ENCODE results near the gene KIF25.

Gene KIF25

DNA sequence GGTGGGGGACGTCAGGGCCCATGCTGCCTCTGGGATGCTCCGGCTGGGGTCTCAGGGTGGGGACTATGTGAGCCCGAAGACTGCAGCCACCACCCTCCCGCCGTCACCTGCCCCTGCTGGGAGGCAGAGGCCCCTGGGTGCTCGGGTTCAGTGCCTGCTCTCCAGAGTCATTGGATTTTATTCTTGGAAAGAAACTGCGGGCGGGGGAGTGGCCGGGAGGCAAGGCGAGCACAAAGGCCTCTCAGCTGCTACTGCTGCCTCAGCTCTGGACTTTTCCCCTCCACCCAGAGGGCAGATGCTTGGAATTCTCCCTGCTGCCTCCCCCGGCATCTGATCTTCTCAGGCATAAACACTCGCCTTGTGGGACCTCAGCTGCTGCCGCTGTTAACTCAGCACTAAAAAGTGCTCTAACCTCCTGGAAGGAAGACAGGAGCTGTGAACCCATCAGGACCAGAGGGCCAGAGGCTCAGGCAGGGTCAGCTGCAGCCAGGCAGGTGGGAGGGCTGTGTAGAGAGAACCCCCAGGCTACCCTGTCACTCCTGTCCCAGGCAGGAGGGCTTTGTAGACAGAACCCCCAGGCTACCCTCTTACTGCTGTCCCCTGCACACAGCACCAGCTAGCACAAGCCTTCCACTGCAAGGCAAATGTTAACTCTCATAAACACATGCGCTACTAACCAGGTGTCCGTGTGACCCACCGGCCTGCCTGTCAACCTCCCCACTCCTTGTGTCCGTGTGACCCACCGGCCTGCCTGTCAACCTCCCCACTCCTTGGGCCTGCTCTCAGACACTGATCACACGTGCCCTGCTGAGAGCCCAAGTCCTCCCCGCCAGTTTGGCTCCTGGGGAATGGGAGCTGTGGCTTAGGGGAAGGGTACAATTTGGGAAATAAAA is 90.9 kb downstream of the KIF25 start:
- H3K9ac ChIP-seq (ENCODE audit: low read length) = no peak overlapping the region
- no peaks in the 10 kb centered on the region for H3K27me3 ChIP-seq (ENCODE audit: control insufficient read depth, insufficient read depth, low read length)
- H3K4me1 ChIP-seq (ENCODE audit: control insufficient read depth, insufficient read depth, low read length) = peaks cover 7% of the 10 kb centered on the region
- H3K9me3 ChIP-seq (ENCODE audit: control insufficient read depth, low read length) = no peaks in the 10 kb centered on the region
- H3K36me3 ChIP-seq (ENCODE audit: control insufficient read depth, insufficient read depth, low read length) = no peaks in the 10 kb centered on the region
- no peak overlapping the region for H3K4me3 ChIP-seq (ENCODE audit: low read length)

- Histone ChIP-seq H3K9me3 (ENCODE audit: control insufficient read depth, low read length) (no peaks in the 10 kb centered on the region), H3K4me3 (ENCODE audit: low read length) (no peak overlapping the region), H3K27me3 (ENCODE audit: control insufficient read depth, insufficient read depth, low read length) (no peaks in the 10 kb centered on the region), H3K4me1 (ENCODE audit: control insufficient read depth, insufficient read depth, low read length) (peaks cover 7% of the 10 kb centered on the region), H3K36me3 (ENCODE audit: control insufficient read depth, insufficient read depth, low read length) (no peaks in the 10 kb centered on the region), H3K9ac (ENCODE audit: low read length) (no peak overlapping the region)
These were observed 92.0 kb downstream of the KIF25 start for GRCh38 chr6:168089186-168090063.

- H3K4me3 ChIP-seq (ENCODE audit: low read length) = no peak overlapping the region
- no peaks in the 10 kb centered on the region for H3K36me3 ChIP-seq (ENCODE audit: control insufficient read depth, insufficient read depth, low read length)
- H3K9ac ChIP-seq (ENCODE audit: low read length) = no peak overlapping the region
- H3K4me1 ChIP-seq (ENCODE audit: control insufficient read depth, insufficient read depth, low read length) = peaks cover 7% of the 10 kb centered on the region
- H3K9me3 ChIP-seq (ENCODE audit: control insufficient read depth, low read length) = no peaks in the 10 kb centered on the region
- no peaks in the 10 kb centered on the region for H3K27me3 ChIP-seq (ENCODE audit: control insufficient read depth, insufficient read depth, low read length)
These were observed 92.7 kb downstream of the KIF25 start for GRCh38 chr6:168090064-168090690.

DNA sequence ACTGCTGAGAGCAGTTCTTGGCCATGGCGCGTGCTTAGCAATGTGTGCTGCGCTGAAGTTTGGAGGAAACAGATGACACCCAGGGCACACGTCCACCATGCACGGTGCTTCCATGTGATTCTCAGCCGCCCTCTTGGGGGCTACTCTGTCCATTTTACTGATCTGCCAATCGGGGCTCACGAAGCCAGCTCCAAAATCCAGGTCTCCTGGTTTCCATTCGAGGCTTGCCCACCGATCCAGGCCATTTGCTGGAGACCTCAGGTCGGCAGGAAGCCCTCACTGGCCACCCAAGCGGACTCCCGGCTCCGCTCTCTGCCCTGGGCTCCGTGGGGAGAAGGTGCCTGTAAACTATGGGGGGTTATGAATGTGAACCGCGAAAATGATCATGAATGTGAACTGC is 93.2 kb downstream of the KIF25 start:
- Histone ChIP-seq H3K4me1 (ENCODE audit: control insufficient read depth, insufficient read depth, low read length) (peaks cover 7% of the 10 kb centered on the region), H3K9me3 (ENCODE audit: control insufficient read depth, low read length) (no peaks in the 10 kb centered on the region), H3K36me3 (ENCODE audit: control insufficient read depth, insufficient read depth, low read length) (no peaks in the 10 kb centered on the region), H3K9ac (ENCODE audit: low read length) (no peak overlapping the region), H3K27me3 (ENCODE audit: control insufficient read depth, insufficient read depth, low read length) (no peaks in the 10 kb centered on the region), H3K4me3 (ENCODE audit: low read length) (no peak overlapping the region)

GRCh38 chr6:168091381-168092264 is 94.2 kb downstream of the KIF25 start:
- H3K27me3 ChIP-seq (ENCODE audit: control insufficient read depth, insufficient read depth, low read length) = no peaks in the 10 kb centered on the region
- H3K9me3 ChIP-seq (ENCODE audit: control insufficient read depth, low read length) = no peaks in the 10 kb centered on the region
- no peak overlapping the region for H3K9ac ChIP-seq (ENCODE audit: low read length)
- H3K4me1 ChIP-seq (ENCODE audit: control insufficient read depth, insufficient read depth, low read length) = peaks cover 7% of the 10 kb centered on the region
- H3K4me3 ChIP-seq (ENCODE audit: low read length) = no peak overlapping the region
- H3K36me3 ChIP-seq (ENCODE audit: control insufficient read depth, insufficient read depth, low read length) = no peaks in the 10 kb centered on the region

DNA sequence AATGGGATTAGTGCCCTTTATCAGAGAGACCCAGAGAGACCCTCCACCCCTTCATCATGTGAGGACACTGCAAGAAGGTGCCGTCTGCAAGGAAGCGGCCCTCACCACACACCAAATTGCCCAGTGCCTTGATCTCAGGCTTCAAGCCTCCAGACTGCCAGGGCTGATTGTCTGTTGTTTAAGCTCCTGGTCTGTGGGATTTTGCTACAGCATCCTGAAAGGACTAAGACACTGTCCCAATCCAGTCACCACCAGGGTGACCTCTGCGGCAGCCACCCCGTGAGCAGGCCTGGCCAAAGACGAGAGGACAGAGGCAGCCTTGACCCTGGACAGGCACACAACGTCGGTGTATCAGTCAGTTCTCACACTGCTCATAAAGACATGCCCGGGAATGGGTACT is 95.1 kb downstream of the KIF25 start:
- Histone ChIP-seq H3K4me3 (ENCODE audit: low read length) (no peak overlapping the region), H3K36me3 (ENCODE audit: control insufficient read depth, insufficient read depth, low read length) (no peaks in the 10 kb centered on the region), H3K4me1 (ENCODE audit: control insufficient read depth, insufficient read depth, low read length) (peaks cover 8% of the 10 kb centered on the region), H3K9ac (ENCODE audit: low read length) (no peak overlapping the region), H3K9me3 (ENCODE audit: control insufficient read depth, low read length) (no peaks in the 10 kb centered on the region), H3K27me3 (ENCODE audit: control insufficient read depth, insufficient read depth, low read length) (no peaks in the 10 kb centered on the region)

- no peaks in the 10 kb centered on the region for H3K9me3 ChIP-seq (ENCODE audit: control insufficient read depth, low read length)
- H3K27me3 ChIP-seq (ENCODE audit: control insufficient read depth, insufficient read depth, low read length) = no peaks in the 10 kb centered on the region
- no peaks in the 10 kb centered on the region for H3K36me3 ChIP-seq (ENCODE audit: control insufficient read depth, insufficient read depth, low read length)
- H3K4me3 ChIP-seq (ENCODE audit: low read length) = no peak overlapping the region
- H3K4me1 ChIP-seq (ENCODE audit: control insufficient read depth, insufficient read depth, low read length) = peaks cover 10% of the 10 kb centered on the region
- no peak overlapping the region for H3K9ac ChIP-seq (ENCODE audit: low read length)
These were observed 95.6 kb downstream of the KIF25 start for GRCh38 chr6:168093071-168093505.

DNA sequence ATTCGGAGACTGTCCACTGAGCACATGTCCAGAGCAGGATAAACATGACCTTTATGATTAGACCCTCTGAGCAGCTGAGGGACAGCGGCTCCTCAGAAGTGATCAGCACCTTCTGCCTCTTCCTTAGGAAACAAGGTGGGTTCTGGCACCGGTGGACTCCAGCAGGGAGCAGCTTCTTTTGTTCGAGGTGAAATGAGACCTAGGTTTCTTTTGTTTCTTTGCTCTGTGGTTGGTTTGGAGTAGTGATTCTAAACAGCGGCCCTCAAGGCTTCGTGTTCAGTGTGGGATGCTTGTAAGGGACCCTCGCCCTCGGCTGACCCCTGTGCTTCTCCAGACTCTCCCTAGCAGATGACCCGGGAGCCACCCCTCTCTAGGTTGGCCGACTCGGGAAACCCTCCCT is 96.2 kb downstream of the KIF25 start:
- Histone ChIP-seq H3K4me1 (ENCODE audit: control insufficient read depth, insufficient read depth, low read length) (peaks cover 12% of the 10 kb centered on the region), H3K9me3 (ENCODE audit: control insufficient read depth, low read length) (no peaks in the 10 kb centered on the region), H3K9ac (ENCODE audit: low read length) (no peak overlapping the region), H3K4me3 (ENCODE audit: low read length) (no peak overlapping the region), H3K36me3 (ENCODE audit: control insufficient read depth, insufficient read depth, low read length) (no peaks in the 10 kb centered on the region), H3K27me3 (ENCODE audit: control insufficient read depth, insufficient read depth, low read length) (no peaks in the 10 kb centered on the region)
